HUES64 (cell line): ENCODE measurements around the gene PPM1E.
"Not testable (repeated sequence)": the region's sequence is repeated elsewhere in the genome, so short reads cannot be mapped to it uniquely, and the experiment has no call there.

ENCODE experiments used
- H3K27ac ChIP-seq: 2 replicates; pipeline ENCODE4 v1.7.0; 2013; ENCODE audit warnings: low read depth, low read length, inconsistent platforms
- H3K27me3 ChIP-seq: 2 replicates; pipeline ENCODE4 v1.6.1; 2013; ENCODE audit warnings: mild to moderate bottlenecking, low read length; ENCODE audit not compliant: insufficient read depth
- H3K36me3 ChIP-seq: 2 replicates; pipeline ENCODE4 v1.6.1; 2013; ENCODE audit warnings: mild to moderate bottlenecking, low read length; ENCODE audit not compliant: insufficient read depth
- H3K4me1 ChIP-seq: 2 replicates; pipeline ENCODE4 v1.6.1; 2013; ENCODE audit warnings: mild to moderate bottlenecking, low read length, moderate library complexity; ENCODE audit not compliant: insufficient read depth
- H3K4me3 ChIP-seq: 2 replicates; pipeline ENCODE4 v1.5.1; 2013; ENCODE audit warnings: mild to moderate bottlenecking, low read length, moderate library complexity
- H3K9ac ChIP-seq: 2 replicates; pipeline ENCODE4 v1.6.1; 2013; ENCODE audit warnings: mild to moderate bottlenecking, low read depth, low read length
- H3K9me3 ChIP-seq: 2 replicates; pipeline ENCODE4 v1.6.1; 2013; ENCODE audit warnings: low read depth, low read length; ENCODE audit not compliant: insufficient read depth
- WGBS: fragments of 150-250, 120-280 bp; methylation state at CpG from one replicate; pipeline ENCODE4 v1.1.7; 2013; ENCODE audit warnings: missing lambda C conversion rate; 5-methylcytosine and 5-hydroxymethylcytosine counted together

PPM1E gene

DNA sequence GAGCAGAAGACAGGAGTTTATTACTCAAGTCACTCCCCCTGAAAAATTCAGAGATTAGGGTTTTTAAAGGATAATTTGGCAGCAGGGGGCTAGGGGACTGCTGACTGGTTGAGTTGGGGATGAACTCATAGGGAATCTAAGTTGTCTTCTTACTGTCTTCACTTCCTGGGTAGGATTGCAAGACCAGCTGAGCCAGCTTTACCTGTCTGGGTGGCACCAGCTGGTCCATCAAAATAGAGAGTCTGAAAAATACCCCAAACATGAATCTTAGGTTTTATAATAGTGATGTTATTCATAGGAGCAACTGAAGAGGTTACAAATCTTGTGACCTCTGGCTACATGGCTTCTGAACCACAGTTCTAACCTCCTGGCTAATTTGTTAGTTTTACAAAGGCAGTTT lies 157.9 kb downstream of the PPM1E start:
- Histone ChIP-seq H3K36me3 (no peaks in the 10 kb centered on the region), H3K9ac (no peak overlapping the region), H3K4me1 (peaks cover 13% of the 10 kb centered on the region), H3K9me3 (peaks cover 27% of the 10 kb centered on the region), H3K27ac (no peak overlapping the region), H3K27me3 (no peaks in the 10 kb centered on the region), H3K4me3 (no peak overlapping the region)

DNA sequence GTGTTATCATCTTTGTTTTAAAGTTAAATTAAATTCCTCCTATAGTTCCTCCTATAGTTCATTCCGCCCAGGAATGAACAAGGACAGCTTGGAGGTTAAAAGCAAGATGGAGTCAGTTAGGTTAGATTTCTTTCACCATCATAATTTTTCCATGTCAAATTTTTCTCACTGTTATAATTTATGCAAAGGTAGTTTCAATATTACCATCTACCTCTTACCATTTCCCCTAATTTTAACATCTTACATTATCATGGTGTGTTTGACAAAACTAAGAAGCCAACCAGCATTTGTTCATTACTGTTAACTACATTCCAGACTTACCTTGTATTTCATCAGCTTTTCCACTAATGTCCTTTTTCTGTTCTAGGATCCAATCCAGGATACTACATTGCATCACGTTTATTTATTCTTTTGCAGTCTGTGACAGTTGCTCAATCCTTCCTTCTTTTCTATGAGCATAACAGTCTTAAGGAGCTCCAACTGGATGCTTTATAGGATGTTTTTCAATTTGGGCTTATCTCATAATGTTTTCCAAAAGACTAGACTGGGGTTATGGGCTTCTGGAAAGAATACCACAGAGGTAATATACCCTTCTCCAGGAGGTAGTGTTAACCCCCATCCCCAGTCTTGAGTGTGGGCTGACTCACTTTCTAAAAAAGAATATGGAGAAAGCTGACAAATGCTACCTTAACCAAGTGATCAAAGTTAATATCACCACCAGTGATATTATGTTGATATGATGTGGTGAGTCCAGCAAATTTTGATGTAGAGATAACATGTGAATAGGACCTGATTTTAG lies 158.5 kb downstream of the PPM1E start:
- Histone ChIP-seq H3K9me3 (peaks cover 27% of the 10 kb centered on the region), H3K4me3 (no peak overlapping the region), H3K27ac (no peak overlapping the region), H3K9ac (no peak overlapping the region), H3K36me3 (no peaks in the 10 kb centered on the region), H3K27me3 (no peaks in the 10 kb centered on the region), H3K4me1 (peaks cover 19% of the 10 kb centered on the region)
- WGBS, result 92% methylated on average over 1 of the region's 2 CpGs

DNA sequence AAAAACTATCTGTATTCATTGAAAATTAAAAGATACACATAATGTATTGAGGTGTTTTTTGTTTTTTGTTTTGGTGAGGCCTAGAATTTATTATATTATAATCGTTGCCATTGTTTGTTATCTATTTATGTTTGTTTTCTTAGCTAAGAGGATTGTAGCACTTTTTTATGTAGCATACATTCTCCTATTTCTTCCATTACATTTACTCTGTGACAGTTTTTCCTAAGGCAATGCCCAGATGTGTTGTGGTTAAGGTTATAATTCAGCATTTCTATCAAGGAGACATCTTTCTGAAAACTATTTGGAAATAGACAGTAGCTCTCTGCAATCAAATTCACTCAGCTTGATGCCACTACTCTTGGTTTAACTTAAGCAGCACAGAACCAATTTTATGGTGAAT lies 161.6 kb downstream of the PPM1E start:
- H3K9me3 ChIP-seq, result peaks cover 7% of the 10 kb centered on the region
- H3K27ac ChIP-seq, result no peak overlapping the region
- no peaks in the 10 kb centered on the region for H3K27me3 ChIP-seq
- no peaks in the 10 kb centered on the region for H3K36me3 ChIP-seq
- no CpG with 5 or more reads among the region's 1 CpG for WGBS
- H3K4me1 ChIP-seq, result peaks cover 20% of the 10 kb centered on the region
- no peak overlapping the region for H3K9ac ChIP-seq
- no peak overlapping the region for H3K4me3 ChIP-seq

DNA sequence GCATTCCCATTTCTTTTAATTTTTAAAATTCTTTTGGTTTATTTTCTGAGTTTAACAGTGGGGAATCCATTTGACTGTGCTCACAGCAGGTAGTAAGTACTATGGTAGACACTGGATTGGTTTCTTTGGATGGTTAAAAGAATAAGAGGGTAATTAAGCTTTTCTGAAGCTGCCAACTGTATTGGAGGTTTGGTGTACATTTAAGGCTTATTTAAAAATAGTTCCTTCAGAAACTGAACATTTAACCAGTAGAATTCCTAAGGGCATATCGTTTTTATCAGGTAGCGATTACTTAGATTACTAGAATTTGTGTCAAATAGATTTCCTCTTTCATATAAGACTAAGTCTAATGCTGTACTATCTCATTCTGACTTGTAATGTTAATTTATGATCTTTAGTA lies 162.4 kb downstream of the PPM1E start:
- Histone ChIP-seq H3K27ac (no peak overlapping the region; the same call in 1 of the 2 replicates), H3K9me3 (peaks cover 3% of the 10 kb centered on the region), H3K4me1 (peaks cover 20% of the 10 kb centered on the region), H3K9ac (no peak overlapping the region), H3K27me3 (no peaks in the 10 kb centered on the region), H3K4me3 (no peak overlapping the region), H3K36me3 (no peaks in the 10 kb centered on the region)
- WGBS, result 80% methylated on average over 2 of the region's 2 CpGs

DNA sequence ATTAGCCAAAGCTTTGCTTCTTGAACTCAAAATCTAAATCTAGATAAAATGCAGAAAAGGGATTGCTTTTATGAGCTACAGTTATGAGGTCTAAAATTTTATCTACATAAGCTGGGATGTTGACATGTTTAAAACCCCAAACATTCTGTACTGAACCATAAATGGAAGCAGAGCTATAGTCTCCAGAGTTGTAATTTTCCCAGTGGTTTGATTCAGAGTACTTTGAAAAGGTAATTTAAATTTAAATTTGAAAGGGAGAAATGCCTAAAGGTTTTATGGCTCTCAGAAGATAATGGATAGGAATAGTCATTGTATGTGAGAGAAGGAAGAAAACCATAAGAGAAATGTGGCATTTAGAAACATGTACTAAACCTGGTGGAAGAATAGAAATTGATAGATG lies 163.2 kb downstream of the PPM1E start:
- H3K36me3 ChIP-seq, result no peaks in the 10 kb centered on the region
- no peak overlapping the region for H3K4me3 ChIP-seq
- peaks cover 20% of the 10 kb centered on the region for H3K4me1 ChIP-seq
- H3K9me3 ChIP-seq, result no peaks in the 10 kb centered on the region
- no peaks in the 10 kb centered on the region for H3K27me3 ChIP-seq
- no peak overlapping the region for H3K9ac ChIP-seq
- H3K27ac ChIP-seq, result no peak overlapping the region

DNA sequence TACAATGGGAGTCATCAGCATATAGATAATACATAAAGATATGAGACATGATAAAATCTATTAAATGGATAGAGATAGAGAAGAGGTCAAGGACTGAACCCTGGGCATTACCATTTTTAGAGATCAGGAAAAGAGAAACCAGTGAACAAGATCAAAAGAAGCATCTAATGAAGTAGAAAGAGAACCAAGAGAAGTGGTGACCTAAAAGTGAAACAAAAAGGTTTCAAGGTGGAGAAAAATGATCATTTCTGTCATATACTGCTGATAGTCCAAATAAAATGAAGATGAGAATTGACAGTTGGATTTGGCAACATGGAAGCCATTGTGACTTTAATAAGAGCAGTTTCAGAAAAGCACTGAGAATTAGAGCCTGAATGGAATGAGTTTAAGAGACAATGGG lies 165.1 kb downstream of the PPM1E start:
- Histone ChIP-seq H3K36me3 (no peaks in the 10 kb centered on the region), H3K4me1 (peaks cover 20% of the 10 kb centered on the region), H3K9me3 (no peaks in the 10 kb centered on the region), H3K4me3 (no peak overlapping the region), H3K9ac (no peak overlapping the region), H3K27me3 (no peaks in the 10 kb centered on the region), H3K27ac (no peak overlapping the region)

DNA sequence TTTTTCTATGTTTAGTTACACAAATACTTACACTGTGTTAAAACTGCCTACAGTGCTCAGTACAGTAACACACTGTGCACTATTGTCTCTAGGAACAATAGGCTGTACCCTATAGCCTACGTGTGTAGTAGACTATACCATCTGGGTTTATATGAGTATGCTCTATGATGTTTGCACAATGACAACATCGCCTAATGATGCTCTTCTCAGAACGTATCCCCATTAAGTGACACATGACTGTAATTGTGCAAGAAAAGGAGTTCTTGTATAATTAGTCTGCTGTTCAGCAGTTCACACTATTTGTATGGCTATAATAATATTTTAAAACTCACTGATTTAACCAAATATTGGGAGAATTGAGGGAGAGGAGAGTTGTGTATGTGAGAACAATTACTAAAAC lies 177.3 kb downstream of the PPM1E start:
- 89% methylated on average over 3 of the region's 3 CpGs for WGBS
- Histone ChIP-seq H3K4me3 (no peak overlapping the region), H3K9ac (no peak overlapping the region), H3K9me3 (no peaks in the 10 kb centered on the region), H3K27ac (no peak overlapping the region), H3K4me1 (no peaks in the 10 kb centered on the region), H3K36me3 (no peaks in the 10 kb centered on the region), H3K27me3 (no peaks in the 10 kb centered on the region)

DNA sequence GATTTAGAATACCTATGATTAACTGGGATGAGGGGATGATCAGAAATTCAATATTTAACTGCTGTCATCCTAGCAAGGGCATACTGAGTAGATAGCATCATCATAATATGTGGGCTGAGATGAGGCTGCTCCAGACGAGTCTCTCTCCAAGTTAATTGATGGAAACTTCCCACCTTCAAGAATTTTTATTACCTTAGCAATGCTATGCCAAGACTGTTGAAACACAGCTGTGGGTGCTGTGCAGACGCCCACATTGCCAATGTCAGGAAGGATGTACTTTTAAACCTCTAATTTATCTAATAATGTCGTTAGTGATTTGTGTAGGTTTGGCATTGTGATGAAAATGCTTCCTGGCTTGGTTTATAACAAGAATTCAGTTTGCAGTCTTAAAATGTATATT lies 180.6 kb downstream of the PPM1E start:
- WGBS, result 75% methylated on average over 2 of the region's 3 CpGs

DNA sequence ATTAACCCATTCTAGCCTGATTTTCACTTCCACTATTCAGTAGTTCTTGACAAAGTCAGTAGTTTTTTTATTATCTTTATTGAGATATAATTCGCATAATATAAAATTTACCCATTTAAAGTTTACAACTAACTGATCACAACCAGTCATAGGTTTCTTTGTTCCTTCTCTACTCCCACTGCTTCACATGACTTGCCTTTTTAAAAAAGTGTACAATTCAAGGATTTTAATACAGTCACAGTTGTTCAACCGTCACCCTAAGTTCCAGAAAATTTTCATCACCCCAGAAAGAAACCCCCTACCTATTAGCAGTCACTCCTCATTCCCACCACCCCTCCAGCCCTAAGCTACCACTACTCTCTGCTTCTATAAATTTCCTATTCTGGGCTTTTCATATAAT lies 188.5 kb downstream of the PPM1E start:
- H3K9ac ChIP-seq, result no peak overlapping the region
- H3K27ac ChIP-seq, result no peak overlapping the region
- H3K36me3 ChIP-seq, result no peaks in the 10 kb centered on the region
- H3K9me3 ChIP-seq, result no peaks in the 10 kb centered on the region
- 98% methylated on average over 2 of the region's 2 CpGs for WGBS
- no peaks in the 10 kb centered on the region for H3K27me3 ChIP-seq
- no peaks in the 10 kb centered on the region for H3K4me1 ChIP-seq
- H3K4me3 ChIP-seq, result no peak overlapping the region

More for the DNA sequence above, 180.6 kb downstream of the PPM1E start:
- Histone ChIP-seq H3K9ac (no peak overlapping the region), H3K4me3 (no peak overlapping the region), H3K27me3 (no peaks in the 10 kb centered on the region), H3K9me3 (no peaks in the 10 kb centered on the region), H3K36me3 (no peaks in the 10 kb centered on the region), H3K27ac (no peak overlapping the region), H3K4me1 (no peaks in the 10 kb centered on the region)

DNA sequence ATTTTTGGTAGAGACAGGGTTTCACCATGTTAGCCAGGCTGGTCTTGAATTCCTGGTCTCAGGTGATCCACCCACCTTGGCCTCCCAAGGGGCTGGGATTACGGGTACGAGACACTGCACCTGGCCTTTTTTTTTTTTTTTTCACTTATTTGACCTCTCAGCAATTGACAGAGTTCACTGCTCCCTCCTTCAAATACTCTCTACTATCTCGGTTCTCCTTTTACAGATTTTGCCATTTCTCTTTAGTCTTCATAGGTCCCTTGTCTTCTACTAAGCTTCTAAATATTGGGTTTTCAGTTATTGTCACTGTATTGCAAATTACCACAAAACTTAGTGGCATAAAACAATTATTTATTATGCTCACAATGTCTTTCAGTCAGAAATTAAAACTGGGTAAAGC lies 191.8 kb downstream of the PPM1E start:
- no peak overlapping the region for H3K4me3 ChIP-seq
- no peaks in the 10 kb centered on the region for H3K4me1 ChIP-seq
- no peaks in the 10 kb centered on the region for H3K36me3 ChIP-seq
- H3K27me3 ChIP-seq, result no peaks in the 10 kb centered on the region
- no peak overlapping the region for H3K9ac ChIP-seq
- peaks cover 11% of the 10 kb centered on the region; the same call in 1 of the 2 replicates for H3K9me3 ChIP-seq
- H3K27ac ChIP-seq, result no peak overlapping the region
- 88% methylated on average over 3 of the region's 3 CpGs for WGBS

DNA sequence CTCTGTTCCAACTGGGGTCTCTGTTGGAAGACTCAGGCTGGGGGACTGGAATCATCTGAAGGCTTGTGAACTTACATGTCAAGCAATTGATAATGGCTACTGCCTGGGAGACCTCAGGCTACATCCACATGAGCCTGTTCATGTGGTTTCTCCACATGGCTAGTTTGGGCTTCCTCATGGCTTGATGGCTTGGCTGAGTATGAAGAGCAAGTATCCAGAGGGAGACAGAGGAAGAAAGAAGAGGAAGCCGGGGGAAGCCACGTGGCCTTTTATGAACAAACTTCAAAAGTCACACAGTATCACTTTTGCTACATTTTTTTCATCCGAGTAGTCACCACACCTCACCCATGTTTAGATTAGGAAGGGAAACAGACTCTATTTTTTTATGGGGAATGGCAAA lies 192.2 kb downstream of the PPM1E start:
- no peaks in the 10 kb centered on the region for H3K27me3 ChIP-seq
- H3K36me3 ChIP-seq, result no peaks in the 10 kb centered on the region
- peaks cover 11% of the 10 kb centered on the region; the same call in 1 of the 2 replicates for H3K9me3 ChIP-seq
- no peak overlapping the region for H3K4me3 ChIP-seq
- no peak overlapping the region for H3K9ac ChIP-seq
- H3K27ac ChIP-seq, result no peak overlapping the region
- no peaks in the 10 kb centered on the region for H3K4me1 ChIP-seq
- 80% methylated on average over 1 of the region's 3 CpGs for WGBS

DNA sequence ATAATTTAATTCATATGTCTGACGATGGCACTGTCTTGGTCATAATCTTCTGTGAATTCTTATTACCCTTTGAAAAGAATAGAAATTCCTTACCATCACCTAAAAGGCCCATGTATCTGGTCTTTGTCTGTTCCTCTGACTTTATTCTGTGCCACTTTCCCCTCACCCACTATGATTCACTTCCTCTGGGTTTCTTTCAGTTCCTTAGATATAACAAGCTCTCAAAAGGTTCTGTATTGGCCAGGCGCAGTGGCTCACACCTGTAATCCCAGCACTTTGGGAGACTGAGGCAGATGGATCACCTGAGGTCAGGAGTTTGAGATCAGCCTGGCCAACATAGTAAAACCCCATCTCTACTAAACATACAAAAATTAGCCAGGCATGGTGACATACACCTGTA lies 198.7 kb downstream of the PPM1E start:
- not testable (repeated sequence) for H3K4me1 ChIP-seq, H3K36me3 ChIP-seq, H3K9ac ChIP-seq, H3K27me3 ChIP-seq, H3K27ac ChIP-seq, H3K9me3 ChIP-seq, H3K4me3 ChIP-seq
- 92% methylated on average over 2 of the region's 2 CpGs for WGBS
